Stimulated activated CD4-positive, alpha-beta T cell treated with anti-CD3 and anti-CD28 coated beads, Interleukin-2, amount 100 ng/mL, for 4 hours (primary cell): Measurements from ENCODE around the gene F10.
"Not testable (repeated sequence)": the region's sequence is repeated elsewhere in the genome, so short reads cannot be mapped to it uniquely, and the experiment has no call there.

Source experiments
- DNase-seq: peaks from one replicate; pipeline ENCODE4 v3.0.0-alpha.2; 2020; ENCODE audit warnings: low read depth

The F10 gene

DNA sequence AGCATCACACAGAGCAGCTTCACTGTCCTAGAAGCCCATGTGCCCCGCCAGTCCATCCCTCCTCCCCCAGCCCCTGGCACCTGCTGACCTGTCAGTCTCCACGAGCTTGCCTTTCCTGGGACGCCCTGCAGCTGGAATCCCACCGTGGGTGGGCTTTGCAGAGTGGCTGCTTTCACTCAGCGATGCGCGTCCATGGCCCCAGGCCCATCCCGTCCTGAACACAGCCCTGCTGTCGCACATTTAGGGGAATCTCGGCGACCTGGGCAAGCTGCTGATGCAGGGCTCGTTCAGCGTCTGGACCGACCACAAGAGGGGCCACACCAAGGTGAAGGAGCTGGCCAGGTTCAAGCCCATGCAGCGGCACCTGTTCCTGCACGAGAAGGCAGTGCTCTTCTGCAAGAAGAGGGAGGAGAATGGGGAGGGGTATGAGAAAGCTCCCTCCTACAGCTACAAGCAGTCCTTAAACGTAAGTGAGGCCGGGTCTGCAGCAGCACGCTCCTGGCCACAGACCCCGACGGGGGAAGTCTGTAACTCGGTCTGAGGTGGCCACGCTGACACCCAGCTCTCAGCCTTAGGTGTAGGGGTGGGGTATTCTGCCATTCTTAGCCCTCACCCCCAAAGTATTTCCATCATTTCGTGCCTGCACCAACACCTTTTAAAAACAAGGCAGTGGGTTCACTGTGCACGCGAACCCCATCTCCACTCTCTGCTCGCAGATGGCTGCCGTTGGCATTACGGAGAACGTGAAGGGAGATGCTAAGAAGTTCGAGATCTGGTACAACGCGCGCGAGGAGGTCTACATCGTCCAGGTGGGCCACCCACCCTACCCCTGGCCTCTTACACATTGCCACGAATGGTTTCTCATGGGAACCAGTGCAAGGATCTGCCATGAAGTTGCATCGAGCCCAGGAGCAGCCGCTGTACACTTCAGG is 35.3 kb upstream of the F10 start:
- DNase-seq: no peak

DNA sequence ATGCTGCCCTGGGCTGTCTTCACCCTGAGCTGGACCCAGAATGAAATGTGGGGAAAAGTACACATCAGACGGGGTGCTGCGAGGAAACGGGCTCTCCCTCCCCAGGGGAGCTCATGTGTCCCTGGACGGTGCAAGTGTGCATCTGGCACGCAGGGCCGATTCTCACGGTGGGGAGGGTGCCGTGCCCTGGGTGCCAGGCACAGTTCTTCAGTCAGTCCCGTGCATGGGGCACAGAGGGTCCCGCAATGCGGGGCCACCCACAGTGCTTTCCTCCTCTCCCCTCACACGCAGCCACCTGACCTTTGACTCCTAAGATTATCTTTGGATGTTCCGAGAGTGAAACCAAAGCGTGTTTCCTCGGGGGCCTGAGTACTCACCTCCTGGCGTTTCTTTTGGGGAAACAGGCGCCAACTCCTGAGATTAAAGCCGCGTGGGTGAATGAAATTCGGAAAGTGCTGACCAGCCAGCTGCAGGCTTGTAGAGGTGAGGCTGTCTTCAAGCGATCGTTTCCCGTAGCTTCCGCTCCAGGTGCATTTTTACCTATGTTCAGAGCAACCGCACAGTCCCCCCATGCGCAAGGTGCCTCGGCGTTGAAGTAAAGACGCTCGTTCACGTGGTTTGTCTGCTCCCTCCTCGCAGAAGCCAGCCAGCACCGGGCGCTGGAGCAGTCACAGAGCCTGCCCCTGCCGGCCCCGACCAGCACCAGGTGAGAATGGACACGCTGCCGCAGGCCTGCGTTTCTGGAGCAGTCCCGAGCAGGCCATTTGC is 34.5 kb upstream of the F10 start:
- no peak for DNase-seq

DNA sequence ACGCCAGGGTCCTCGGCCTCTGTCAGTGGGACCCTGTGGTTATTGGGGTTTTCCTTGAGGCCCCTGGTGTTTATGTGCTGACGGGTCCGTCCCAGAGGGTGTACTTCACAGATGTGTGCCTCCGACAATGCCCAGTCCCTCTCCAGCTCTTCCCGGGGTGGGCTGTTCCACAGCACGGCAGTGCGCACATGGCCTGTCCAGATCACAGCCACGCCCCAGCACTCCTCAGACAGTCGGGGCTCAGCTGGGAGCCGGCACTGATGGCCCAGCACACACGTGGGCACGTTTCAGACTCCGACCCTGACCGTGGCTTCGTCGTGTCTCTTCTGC is 33.9 kb upstream of the F10 start:
- no peak for DNase-seq

DNA sequence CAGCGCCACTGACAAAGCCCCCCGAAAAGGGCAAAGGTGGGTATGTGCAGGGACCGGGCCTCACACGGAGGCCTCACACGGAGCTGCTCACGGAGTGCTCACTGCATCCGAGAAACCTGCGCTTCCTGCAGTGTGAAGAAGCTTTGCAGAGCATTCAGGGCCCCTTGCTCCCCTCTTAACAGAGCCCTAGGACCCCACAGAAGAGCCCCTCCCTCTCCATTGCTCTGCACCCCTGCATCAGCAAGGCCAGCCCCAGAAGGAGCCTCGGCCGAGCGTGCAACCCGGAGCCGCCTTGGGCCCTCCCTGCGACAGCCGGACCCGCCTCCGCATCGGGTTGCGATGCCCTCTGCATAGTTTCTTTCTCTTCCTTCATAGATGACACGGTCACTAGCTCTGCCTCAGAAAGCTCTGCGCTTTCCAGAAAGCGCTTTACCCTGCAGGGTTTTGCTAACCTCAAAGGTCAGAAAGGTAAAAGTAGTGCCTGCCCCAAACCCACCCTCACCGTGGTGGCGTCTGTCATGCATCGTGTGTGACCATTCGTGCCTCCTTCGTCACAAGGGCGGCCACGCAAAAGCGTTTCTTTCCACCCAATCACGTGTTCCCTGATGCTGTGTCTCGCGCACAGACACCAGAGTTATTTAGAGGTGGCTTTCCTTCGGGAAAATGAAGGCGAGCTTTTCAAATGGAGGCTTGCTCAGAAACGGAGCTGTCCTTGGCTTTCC is 32.7 kb upstream of the F10 start:
- DNase-seq: no peak

DNA sequence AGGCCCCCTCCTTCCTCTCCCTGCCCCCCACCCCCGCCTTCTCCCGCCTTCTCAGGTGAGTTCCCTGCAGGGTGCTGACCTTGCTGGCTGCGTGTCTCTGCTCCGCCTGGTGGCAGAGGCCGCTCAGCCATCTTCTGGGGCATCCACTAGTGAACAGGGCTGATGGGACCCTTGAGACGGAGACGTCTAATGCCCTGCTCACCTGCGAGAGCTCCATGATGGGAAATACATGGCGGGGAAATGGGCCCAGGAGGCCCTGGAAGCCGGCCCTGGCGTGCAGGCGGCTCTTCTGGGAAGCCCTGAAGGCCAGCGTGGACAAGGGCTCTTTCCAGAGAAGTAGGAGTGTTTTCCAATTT is 32.2 kb upstream of the F10 start:
- DNase-seq: no peak

DNA sequence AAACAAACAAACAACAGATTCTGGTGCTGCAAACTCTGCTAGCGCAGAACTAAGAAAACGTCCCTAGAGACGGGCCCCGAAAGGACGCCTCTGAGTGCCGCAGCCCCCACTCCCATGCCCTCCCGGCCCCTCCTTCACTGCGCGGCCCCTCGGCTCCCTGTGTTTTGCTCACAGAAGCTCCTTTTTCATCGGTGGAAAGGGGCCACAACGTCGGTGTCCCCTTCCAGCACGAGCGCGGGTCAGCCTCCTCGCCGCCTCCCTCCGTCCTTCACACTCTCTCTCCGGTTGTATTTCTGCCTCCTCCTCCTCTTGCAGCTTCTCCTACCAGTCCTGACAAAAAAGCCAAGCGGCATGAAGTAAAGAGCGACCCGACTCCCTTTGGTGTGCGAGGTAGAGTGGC is 31.8 kb upstream of the F10 start:
- DNase-seq: no peak

DNA sequence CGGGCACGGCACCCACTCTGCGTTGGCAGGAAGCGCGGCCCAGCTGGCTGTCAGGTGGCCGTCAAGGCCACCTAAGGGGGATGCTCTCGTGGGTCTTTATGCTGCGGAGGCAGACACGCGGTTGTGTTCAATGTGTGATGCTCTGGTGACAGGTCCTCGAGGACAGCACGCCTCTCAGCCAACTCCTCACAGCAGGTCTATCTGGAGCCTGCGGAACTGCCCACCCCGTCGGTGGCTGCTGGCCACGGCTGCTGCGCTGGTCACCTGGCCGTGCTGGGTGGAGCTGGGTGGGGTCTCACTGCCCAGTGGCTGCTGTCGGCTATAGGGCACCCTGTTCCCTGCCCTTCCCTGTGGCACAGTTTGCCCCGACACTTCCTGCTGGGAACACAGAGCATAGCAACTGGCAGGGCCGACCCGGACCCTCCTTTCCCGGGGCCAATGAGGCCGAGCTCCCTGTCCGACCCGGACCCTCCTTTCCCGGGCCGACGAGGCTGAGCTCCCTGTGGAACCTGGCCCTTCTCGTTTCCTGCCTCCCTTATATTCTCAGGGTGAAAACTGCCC is 31.3 kb upstream of the F10 start:
- no peak for DNase-seq

DNA sequence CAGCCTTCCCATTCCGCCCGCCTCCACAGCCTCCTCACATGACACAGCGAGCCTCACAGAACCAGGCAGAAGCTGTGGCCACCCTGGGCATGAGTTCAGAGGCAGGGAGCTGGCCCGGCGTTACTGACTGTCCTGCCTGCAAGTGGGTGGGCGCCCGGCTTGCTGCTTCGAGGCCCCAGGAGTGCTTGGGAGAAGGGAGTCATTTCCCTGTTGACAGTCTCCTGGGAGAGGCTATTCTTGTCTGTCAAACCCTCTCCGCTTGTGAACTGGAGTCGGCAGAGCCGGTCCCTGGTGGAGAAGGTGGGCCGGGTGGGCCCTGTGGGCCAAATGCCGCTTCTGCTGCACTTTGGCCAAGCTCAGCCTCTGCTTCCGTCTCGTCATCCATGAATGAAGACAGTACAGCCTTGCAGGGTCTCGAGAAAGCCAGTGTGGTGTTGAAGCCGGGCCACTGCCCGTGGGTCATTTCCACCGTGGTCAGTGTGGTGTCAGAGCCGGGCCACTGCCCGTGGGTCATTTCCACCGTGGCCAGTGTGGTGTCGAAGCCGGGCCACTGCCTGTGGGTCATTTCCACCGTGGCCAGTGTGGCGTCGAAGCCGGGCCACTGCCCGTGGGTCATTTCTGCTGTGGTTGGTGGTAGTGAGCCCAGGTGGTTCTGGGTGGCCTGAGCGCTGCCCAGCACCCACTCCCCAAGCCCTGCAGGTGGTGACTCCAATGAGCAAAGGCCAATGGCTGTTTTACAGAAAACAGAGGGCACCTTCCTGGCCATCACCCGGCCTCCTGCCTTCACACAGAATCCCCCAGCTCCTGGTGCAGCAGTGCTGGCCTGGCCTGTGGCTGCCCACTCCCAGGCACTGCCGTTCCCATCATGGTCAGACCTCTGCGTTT is 30.5 kb upstream of the F10 start:
- DNase-seq: no peak

DNA sequence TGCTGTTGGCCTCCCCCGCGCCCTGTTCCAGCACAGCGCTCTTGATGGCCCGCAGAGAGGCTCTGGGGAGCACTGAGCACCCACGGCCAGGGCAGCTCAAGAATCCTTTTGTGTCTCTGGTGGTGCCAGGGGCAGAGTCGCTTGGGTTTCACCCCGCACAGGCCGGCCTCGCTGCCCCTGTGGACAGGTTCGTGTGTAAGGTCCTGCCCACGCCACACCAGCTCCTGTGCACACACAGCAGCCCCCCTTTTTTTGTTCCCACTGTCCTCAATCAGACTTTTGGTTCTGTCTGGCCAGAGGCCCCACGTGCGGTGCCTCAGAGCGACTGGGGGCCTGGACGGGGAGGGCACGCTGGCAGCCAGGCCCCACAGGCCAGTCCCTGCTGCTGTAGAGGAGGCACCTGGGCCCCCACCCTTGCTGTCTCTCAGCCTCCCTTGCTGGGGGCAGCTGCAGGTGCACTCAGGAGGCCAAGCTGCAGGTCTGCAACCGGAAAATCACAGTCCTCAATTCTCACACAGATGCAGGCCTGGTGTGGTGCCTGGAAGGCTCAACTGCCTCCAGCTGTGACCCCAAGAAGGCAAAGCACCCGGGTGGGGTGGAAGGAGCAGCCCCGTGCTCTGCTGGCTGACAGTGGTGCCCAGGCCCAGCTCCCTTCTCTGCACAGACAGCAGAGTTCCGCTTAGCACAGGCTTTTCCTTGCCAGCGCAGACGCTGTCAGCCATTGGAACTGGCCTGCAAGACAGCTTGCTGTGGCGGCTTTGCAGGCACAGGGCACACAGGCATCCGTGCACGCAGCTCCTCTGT is 29.6 kb upstream of the F10 start:
- no peak for DNase-seq

DNA sequence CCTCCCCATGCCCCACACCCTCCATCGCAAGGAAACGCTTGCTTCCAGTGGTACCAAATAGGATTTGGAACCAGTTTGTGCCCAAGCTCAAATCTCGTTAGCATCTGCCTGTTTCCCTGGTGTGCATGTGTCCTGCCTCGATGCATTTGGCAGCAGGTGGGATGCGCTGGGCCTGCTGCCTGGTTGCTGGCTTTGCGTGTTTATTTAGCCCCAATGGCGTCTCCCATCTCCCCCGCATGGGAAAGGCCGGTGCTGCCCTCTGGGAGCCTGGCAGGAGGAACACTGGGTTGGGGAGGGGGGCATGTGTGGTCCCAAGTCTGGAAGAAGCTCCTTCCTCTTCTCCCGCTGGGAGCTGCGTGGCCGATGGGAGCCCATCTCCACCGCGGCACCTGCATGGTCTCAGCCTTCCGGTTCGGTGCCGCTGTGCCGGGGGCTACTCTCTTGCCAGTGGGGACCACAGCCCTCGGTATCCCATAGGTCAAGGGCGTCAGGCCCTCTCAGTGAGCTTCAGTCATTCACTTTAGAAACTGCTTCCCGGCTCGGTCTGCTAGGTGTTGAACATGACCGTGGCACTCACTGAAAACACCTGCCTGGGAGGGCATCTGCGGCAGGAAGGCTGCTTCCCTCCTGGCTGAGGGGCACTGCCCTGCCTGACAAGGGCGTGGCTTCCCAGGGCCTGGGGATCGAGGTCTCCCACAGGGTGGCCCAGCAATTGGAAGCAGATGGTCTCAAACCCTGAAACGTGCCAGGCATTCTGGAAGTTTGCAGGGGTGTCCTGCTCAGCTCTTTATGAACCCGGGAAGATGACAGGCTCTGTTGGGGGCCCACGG is 28.8 kb upstream of the F10 start:
- no peak for DNase-seq

DNA sequence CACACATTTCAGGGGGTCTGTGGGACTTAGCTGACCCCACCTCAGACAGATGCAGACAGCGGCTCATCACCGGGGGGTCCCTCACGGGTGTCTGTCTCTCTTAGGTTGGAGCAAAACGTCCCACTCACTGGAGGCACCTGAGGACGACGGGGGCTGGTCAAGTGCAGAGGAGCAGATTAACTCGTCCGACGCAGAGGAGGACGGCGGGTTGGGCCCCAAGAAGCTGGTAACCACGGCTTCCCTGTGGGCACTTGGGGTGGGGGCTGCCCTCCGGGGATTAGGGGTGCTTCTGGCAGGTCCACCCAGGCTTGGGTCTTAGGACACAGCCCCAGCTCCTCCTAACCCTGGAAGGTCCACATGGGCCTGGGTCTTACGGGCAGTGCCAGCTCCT is 28.2 kb upstream of the F10 start:
- DNase-seq: no peak

DNA sequence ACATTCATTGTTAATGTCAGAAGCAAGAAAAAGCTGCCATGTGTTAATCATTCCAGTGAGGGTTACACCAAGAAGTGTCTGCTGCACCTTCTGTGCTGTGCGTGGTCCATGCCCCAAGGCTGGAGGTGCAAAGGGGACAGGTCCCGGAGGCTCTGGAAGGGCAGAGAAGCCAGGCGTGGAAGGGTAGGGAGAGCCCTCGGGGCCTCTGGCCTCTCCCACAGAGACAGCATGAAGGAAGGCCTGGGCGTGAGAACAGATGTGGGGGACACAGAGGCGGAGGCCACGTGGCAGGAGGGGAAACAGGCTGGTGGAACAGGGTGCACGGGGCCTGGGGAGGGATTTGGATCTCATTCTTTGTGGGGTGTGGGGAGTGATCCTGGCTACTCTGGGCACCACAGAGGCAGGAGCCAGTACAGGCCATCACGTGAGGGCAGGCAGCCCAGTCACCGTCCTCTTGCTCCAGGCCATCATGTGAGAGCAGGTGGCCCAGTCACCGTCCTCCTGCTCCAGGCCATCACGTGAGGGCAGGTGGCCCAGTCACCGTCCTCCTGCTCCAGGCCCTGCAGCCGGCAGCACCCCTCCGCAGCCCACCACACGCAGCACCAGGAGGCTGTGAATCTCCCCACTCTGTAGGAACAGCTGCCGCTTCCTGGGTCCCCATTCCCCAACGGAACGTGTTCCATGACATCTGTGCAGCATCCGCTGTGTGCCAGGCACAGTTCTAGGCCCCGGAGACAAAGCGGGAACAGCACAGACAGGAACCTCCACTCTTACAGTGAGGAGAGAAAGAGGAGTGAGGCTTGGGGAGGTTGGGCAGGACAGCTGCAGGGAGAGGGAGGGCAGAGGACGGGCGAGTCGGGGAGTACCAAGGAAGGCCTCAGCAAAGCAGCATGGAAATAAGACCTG is 27.2 kb upstream of the F10 start:
- no peak for DNase-seq

DNA sequence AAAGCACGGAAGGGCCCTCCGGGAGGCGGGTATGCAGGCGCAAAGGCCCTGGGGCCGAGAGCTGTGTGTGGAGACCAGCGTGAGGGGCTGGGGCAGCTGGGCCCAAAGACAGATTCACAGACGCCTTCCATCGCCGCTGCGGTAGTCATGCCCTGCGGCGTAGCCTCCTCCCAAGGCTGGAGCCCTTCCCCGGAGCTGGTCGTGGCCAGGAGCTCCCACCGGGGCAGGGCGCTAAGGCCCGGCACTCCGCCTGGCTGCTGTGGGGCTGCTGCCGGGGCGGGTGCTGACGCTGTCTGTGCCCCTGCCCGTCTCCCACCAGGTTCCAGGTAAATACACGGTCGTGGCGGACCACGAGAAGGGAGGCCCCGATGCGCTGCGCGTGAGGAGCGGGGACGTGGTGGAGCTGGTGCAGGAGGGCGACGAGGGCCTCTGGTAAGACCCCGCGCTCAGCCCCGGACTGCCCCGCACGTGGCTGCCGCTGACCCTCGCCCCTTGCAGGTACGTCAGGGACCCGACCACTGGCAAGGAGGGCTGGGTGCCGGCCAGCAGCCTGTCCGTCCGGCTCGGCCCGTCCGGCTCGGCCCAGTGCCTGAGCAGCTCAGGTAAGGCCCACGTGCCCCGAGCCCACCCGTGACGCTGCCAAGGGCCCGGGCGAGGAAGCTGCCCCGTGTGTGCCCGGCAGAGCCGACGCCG is 26.4 kb upstream of the F10 start:
- no peak for DNase-seq

DNA sequence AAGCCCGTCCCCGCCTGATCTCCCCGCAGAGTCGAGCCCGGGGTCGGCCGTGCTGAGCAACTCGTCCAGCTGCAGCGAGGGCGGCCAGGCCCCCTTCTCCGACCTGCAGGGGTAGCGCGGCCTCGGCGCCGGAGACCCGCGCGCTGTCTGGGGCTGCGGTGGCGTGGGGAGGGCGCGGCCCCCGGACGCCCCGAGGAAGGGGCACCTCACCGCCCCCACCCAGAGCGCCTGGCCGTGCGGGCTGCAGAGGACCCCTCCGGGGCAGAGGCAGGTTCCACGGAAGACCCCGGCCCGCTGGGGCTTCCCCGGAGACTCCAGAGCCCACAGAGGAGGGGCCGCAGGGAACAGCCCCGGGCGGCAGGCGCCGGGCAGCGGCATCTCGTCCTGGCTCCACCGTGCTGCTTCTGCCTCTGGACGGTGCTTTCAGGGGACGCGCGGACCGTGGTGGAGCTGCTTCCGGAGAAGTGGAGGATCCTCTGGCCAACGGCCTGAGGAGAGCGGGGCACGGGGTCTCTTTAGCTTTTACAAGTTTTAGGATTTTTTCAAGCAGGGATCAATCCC is 25.8 kb upstream of the F10 start:
- DNase-seq: no peak

DNA sequence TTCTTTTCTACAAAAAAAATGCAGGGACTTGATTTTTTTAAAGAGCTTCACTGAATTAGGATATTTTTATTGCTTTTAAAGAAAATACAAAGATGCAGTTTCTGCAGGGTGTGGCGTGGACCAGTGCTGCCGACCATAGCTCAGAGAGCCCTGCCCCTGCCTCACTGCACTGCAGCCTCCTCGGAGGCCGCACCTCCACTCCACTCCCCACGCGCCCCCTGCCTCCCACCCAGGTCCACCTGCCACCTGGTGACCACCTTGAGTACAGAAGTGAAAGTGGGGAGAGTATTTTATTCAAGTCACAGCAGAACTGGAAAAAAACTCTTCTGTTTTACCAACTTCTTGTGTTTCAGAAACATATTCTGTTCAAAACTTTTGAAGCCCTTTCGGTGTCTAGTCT is 24.9 kb upstream of the F10 start:
- no peak for DNase-seq

DNA sequence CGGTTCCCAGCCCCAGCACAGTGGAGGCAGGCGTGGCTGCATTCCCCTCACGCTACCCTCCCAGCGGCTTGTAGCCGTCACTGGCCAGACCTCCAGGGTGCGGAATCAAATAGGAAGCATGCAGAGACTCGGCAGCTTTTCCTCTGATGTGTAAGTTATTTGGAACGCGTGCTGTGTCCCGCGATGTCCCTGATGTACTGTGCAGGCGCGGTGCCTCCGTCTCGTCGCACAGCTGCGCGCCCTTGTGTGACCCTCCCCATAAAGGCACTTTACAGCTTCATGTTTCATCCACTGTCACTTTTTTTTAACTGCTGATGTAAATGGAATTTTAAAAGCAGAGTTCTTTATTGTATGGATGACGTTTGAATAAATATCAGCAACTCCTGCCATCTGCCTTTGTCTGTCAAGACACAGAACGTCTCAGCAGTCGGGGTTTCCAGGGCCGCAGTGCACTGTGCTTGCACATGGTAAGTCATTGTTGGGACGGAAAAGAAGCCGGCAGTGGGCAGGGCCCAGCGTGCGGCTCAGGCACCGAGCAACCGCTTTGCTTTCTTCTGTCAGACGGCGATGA is 24.4 kb upstream of the F10 start:
- no peak for DNase-seq

DNA sequence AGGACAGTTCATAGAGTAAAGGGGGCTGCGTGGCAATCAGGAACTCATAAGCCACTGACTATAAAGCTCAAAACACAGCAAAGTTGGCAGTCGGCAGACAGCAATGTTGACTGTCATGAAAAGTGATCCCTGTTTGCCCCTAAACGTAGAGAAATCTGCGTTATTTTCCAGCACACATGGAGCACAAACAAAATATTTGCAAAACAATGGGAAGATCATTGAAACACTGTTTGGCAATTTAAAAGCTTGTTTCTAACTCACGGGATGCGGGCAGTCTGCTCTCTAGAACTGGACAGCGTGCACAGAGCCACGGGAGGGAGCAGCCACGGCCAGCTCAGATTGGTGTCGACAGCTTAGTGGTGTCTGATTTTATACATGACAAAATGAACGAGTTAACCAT is 23.5 kb upstream of the F10 start:
- no peak for DNase-seq

DNA sequence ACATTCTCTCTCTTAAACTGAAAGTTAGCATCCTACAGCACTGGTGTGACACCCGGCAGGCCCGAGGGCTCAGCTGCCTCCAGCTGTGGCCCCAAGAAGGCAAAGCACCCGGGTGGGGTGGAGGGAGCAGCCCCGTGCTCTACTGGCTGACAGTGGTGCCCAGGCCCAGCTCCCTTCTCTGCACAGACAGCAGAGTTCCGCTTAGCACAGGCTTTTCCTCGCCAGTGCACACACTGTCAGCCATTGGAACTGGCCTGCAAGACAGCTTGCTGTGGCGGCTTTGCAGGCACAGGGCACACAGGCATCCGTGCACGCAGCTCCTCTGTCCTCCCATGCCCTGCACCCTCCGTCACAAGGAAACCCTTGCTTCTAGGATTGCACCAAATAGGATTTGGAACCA is 20.3 kb upstream of the F10 start:
- not testable (repeated sequence) for DNase-seq
